SK-N-SH (cell line): ENCODE results near the gene ECEL1.

Source experiments
- POLR2AphosphoS5 ChIP-seq: IDR thresholded peaks from 2 replicates; pipeline ENCODE4 v1.6.1; 2012; ENCODE audit warnings: low read depth, low read length
- TF ChIP-seq, protein P1 (sequence below): fragments of 200-600 bp; sonication (generic); IDR thresholded peaks from 2 replicates; pipeline ENCODE4 v1.6.1; 2017; ENCODE audit warnings: antibody characterized with exemption, mild to moderate bottlenecking, moderate library complexity
- TF ChIP-seq, protein P2 (sequence below): fragments of 150-350 bp; IDR thresholded peaks from 2 replicates; pipeline ENCODE4 v1.6.1; 2016; ENCODE audit warnings: mild to moderate bottlenecking, low read depth, low read length

DNA sequence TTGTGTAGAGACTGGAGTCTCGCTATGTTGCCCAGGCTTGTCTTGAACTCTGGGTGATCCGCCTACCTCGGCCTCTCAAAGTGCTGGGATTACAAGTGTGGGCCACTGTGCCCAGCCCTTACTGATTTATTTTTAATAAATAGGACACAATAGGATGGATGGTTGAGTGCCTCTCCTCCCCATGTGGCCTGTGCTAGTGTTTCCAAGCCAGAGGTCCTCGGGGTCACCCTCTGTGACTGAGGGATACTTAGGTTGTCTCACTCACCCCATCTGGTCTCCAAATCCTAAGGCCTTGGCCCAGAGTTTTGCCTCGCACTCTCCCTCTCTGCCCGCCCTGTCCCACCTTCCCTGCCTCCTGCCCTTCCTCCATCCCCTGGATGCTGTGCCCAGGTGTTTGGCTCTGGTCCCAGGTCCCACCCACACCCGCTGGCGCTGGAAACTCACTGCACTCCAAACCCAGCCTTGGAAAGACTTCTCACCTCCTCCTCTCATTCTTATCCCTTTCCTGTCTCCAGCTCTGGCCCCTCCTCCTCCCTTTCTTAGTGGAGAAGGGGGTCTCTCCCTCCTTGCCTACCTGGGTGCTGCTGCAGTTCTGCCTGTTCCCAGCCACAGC lies 4.7 kb upstream of the ECEL1 start:
- TF ChIP-seq POLR2AphosphoS5 = no peak
- TF ChIP-seq, protein P1, sequence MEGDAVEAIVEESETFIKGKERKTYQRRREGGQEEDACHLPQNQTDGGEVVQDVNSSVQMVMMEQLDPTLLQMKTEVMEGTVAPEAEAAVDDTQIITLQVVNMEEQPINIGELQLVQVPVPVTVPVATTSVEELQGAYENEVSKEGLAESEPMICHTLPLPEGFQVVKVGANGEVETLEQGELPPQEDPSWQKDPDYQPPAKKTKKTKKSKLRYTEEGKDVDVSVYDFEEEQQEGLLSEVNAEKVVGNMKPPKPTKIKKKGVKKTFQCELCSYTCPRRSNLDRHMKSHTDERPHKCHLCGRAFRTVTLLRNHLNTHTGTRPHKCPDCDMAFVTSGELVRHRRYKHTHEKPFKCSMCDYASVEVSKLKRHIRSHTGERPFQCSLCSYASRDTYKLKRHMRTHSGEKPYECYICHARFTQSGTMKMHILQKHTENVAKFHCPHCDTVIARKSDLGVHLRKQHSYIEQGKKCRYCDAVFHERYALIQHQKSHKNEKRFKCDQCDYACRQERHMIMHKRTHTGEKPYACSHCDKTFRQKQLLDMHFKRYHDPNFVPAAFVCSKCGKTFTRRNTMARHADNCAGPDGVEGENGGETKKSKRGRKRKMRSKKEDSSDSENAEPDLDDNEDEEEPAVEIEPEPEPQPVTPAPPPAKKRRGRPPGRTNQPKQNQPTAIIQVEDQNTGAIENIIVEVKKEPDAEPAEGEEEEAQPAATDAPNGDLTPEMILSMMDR = no peak
- TF ChIP-seq, protein P2, sequence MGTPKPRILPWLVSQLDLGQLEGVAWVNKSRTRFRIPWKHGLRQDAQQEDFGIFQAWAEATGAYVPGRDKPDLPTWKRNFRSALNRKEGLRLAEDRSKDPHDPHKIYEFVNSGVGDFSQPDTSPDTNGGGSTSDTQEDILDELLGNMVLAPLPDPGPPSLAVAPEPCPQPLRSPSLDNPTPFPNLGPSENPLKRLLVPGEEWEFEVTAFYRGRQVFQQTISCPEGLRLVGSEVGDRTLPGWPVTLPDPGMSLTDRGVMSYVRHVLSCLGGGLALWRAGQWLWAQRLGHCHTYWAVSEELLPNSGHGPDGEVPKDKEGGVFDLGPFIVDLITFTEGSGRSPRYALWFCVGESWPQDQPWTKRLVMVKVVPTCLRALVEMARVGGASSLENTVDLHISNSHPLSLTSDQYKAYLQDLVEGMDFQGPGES = no peak
